HG02981 (cell line): ENCODE data around the gene APBA2.

Experiments used
- ATAC-seq: cut with Tn5 transposase; IDR thresholded peaks from one replicate; pipeline ENCODE4 v1.9.1; 2021; ENCODE audit warnings: mild to moderate bottlenecking, moderate library complexity; ENCODE audit not compliant: unreplicated experiment

Gene APBA2

DNA sequence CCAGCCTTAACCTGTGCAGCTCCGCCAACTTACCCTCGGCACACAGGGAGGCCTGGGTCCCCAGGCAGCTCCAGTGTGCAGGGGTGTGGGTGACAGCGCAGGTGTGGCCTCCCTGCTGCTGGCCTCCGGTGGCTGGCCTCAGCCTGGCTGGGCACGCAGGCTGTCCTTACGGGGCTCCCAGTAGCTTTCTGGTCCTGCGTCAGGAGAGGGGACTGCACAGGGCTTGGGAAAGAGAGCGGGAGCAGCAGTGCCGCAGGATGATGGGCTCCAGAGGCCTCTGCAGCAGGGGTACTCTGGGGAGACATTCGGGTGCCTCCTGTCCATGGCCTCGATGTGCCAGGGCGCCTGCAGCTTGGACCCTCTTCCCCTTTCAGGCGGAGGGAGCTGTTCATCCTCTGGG lies 9.4 kb downstream of the APBA2 start:
- no peak for ATAC-seq

- ATAC-seq, result no peak
Measured at GRCh38 chr15:28895566-28895965, 9.8 kb downstream of the APBA2 start.

- no peak for ATAC-seq
Measured at GRCh38 chr15:28896951-28897350, 11.2 kb downstream of the APBA2 start.

- ATAC-seq, result no peak
Measured at GRCh38 chr15:28897861-28898585, 12.2 kb downstream of the APBA2 start.

GRCh38 chr15:28899061-28899738 lies 13.4 kb downstream of the APBA2 start:
- ATAC-seq, result no peak

DNA sequence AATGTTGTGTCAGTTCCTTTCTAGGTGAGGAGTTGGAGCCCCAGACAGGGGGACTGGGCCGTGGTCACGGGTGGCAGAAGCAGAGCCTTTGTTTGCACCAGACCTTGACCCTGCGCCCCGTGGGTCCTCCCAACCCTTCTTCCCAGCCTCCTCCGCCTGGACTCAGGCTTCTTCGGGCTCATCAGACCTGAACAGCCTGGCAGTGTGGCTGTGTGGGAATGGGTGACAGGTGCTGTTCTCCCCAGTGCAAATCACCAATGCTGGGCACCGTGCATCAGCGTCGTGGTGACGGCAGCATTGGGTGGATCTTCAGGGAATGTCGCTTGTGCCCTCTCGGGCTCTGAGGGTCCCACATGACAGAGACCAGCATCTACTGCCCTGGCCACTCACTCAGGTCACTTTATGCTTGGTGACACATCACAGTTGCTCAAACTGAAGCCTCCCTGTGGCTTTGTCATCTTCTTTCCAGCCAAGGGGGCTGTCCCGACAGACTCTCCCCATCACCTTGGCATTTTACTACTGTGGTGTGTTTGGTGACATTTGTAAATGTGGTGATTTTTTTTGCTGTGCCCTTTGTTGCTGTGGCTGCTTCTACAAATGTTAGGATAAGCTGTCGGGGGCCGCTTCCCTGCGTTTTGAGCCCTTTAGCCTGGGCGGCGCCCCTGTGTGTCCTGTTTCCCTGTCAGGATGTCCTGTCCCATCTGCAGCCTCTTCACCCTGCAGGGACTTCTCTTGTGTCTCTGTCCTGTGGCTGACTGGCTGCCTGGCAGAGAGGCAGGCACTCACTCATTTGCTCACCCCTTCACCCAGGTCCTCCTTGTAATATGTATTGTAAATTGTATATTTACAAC lies 14.5 kb downstream of the APBA2 start:
- no peak for ATAC-seq

- no peak for ATAC-seq
Measured at GRCh38 chr15:28900892-28901586, 15.3 kb downstream of the APBA2 start.

GRCh38 chr15:28901587-28901980 lies 15.8 kb downstream of the APBA2 start:
- no peak for ATAC-seq

DNA sequence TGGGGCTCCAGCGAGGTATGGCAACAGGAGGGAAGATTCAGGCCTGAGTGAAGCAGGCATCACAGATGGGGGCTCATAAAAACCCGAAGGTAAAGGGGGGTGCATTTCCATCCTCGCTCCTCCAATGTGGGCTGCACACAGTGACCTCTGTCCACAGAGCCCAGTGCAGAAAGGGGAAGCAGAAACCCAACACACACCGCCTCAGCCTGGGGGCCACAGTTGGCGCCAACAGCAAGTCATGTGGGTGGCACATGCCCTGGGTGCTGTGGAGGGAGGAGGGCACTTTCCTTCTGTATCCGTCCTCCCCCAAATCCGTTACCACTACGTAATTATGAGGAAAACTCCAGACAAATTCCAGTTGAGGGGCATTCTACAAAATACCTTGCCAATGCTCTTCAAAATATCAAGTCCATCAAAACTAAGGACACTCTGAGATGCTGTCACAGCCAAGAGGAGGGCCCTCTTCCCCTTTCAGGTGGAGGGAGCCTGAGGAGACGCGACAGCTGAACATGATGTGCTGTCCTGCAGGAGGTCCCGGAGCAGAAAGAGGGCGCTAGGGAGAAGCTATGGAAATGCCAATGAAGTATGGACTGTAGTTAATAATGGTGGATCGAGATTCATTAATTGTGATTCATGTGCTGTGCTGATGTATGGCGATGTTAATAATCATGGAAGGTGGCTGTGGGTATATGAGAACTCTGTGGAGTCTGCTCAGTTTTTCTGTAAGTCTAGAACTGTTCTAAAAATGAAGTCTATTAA lies 16.4 kb downstream of the APBA2 start:
- no peak for ATAC-seq

GRCh38 chr15:28902856-28903255 lies 17.1 kb downstream of the APBA2 start:
- no peak for ATAC-seq

DNA sequence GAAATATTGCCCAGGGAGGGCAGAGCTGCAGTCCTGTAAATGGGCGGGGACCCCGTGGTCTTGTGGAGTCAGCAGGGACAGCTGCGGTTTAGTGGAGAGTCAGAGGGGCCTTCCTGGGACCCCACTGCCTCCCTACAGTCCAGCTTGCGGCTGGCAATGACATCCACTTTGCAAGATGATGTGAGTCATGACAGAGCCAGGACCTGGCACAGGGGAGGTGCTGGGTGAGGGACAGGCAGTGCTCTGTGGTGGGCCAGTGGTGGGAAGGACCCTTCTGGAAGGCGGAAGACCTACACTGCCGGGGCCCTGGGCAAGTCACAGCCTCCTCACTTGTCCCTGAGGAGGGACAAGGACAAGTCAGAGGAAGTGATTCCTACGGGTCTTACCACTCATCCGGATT lies 17.8 kb downstream of the APBA2 start:
- no peak for ATAC-seq

DNA sequence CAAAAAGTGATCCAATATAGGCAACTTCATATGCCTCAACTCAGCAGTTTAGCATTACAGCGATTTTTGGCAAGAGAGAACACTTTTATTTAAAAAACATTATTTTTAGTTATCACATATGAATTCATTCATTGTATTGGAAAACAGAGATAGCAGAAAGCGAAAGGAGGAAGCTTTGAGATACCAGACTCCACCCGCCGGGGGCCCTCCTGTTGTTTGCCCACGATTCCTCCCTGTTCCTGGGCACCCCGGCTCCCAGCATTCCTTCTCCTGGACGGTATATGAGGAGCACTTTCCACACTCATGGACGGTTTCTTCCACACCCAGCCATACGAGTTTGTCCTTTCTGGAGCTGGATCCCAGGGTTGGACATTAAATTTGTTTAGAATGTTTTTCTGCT lies 18.2 kb downstream of the APBA2 start:
- no peak for ATAC-seq

DNA sequence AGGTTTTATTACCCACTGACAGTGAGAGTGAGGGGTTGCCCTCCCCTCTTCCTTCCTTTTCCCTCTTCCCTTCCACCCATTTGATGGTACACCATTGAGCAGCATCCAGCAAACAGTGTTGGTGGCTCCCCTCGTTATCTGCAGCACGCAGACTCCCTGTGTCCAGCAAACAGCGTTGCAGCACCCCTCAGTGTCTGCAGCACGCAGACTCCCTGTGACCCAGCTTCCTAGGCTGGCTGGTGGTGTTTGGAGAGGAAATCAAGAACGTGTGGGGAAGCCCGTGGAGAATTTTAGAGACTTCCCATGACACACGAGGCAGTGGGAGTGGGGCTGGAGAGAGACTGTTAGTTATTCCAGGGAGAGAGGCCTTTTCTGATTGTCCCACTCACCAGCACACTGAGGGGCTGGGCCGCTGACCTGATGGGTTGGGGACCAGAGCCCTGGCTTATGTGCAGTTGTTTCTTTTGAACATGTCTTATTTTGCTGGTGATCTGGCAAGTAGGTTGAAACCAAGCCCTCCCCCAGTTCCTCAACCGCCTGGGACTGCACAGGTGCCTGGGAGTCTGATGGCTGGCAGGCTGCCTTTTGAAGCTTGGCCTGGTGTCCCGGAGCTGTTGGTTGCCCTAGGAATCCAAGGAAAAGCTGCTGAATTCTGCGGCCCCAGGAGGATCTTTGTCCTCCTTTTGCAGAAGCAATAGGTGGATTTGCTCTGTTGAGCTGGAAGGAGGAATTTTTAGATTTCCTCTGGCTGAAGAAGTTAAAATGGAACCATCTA lies 19.0 kb downstream of the APBA2 start:
- no peak for ATAC-seq

- no peak for ATAC-seq
Measured at GRCh38 chr15:28907338-28907960, 21.7 kb downstream of the APBA2 start.

- ATAC-seq, result no peak
Measured at GRCh38 chr15:28909958-28910500, 24.3 kb downstream of the APBA2 start.

- ATAC-seq, result no peak
Measured at GRCh38 chr15:28911310-28911931, 25.6 kb downstream of the APBA2 start.

DNA sequence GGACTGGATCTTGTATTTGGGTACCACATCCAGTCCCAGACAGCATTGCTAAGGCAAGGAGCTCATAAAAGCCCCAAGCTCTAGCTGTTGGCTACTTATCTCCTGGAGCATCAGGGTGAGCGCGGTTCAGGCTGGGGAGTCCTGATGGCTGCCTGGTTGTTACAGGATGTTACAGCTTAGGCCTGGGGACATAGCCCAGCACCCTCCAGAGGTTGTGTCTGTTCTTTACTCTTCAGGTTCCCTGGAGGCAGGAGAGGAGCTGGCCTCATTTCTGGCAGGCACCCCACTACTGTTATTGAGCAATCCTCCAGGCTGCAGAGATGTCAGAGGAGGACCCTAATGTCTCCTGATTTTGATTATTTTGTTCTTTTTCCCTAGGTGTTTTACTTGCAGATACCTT lies 26.6 kb downstream of the APBA2 start:
- ATAC-seq, result no peak

- no peak for ATAC-seq
Measured at GRCh38 chr15:28913171-28913765, 27.5 kb downstream of the APBA2 start.
